Measurements from ENCODE around the gene PTPN4.

- TF ChIP-seq, protein P1, sequence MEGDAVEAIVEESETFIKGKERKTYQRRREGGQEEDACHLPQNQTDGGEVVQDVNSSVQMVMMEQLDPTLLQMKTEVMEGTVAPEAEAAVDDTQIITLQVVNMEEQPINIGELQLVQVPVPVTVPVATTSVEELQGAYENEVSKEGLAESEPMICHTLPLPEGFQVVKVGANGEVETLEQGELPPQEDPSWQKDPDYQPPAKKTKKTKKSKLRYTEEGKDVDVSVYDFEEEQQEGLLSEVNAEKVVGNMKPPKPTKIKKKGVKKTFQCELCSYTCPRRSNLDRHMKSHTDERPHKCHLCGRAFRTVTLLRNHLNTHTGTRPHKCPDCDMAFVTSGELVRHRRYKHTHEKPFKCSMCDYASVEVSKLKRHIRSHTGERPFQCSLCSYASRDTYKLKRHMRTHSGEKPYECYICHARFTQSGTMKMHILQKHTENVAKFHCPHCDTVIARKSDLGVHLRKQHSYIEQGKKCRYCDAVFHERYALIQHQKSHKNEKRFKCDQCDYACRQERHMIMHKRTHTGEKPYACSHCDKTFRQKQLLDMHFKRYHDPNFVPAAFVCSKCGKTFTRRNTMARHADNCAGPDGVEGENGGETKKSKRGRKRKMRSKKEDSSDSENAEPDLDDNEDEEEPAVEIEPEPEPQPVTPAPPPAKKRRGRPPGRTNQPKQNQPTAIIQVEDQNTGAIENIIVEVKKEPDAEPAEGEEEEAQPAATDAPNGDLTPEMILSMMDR (IDR thresholded peaks at IDR 0.05; ENCODE audit: insufficient read depth, low read length) = no peak
- TF ChIP-seq POLR2AphosphoS5 (IDR thresholded peaks at IDR 0.05; ENCODE audit: low read depth) (no peak), SPI1 (IDR thresholded peaks at IDR 0.05; ENCODE audit: borderline replicate concordance, low read depth) (no peak), REST (IDR thresholded peaks at IDR 0.05; ENCODE audit: insufficient replicate concordance, low read depth) (no peak), GABPA (IDR thresholded peaks at IDR 0.05; ENCODE audit: low read depth) (no peak)
These were observed 199.0 kb downstream of the PTPN4 start for GRCh38 chr2:119958670-119959268.
